Measurements from ENCODE around the gene TAF4. TPM values are rescaled to one million over a fixed set of nuclear protein-coding genes. Genes with fewer than 3 reads are reported as not detected.

TAF4 gene
- total RNA-seq, 3 donors from 2014 or later: 11.1 to 13.0 (median 12.7) TPM

DNA sequence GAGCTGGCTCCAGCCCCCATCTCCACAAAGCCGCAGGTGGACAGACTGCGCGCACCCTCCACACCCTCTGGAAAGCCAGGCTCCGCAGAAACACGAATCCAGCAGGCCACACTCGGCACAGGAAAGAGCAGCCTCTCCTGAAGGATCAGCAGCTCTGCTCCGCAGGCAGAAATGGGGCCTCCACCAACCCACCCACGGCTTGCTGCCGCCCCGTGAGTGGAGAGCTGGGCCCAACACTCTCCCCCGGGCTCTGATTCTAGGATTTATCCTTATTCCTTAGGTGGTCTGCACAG lies 39.2 kb downstream of the TAF4 start:
- intact Hi-C loops (cut with DNase I; ENCODE audit: low total_unique reads): no loop called here

GRCh38 chr20:62025832-62026563 lies 39.7 kb downstream of the TAF4 start:
- Histone ChIP-seq H3K4me3 (no peak overlapping the region), H3K27ac (no peak overlapping the region), H3K9me3 (no peaks in the 10 kb centered on the region), H3K36me3 (no peaks in the 10 kb centered on the region), H3K27me3 (no peaks in the 10 kb centered on the region), H3K4me1 (peaks cover 0 to 7% of the 10 kb centered on the region in 2 donors)
- no peak for DNase-seq (ENCODE audit: low spot score in 2 of 2)
- TF ChIP-seq, protein P1, sequence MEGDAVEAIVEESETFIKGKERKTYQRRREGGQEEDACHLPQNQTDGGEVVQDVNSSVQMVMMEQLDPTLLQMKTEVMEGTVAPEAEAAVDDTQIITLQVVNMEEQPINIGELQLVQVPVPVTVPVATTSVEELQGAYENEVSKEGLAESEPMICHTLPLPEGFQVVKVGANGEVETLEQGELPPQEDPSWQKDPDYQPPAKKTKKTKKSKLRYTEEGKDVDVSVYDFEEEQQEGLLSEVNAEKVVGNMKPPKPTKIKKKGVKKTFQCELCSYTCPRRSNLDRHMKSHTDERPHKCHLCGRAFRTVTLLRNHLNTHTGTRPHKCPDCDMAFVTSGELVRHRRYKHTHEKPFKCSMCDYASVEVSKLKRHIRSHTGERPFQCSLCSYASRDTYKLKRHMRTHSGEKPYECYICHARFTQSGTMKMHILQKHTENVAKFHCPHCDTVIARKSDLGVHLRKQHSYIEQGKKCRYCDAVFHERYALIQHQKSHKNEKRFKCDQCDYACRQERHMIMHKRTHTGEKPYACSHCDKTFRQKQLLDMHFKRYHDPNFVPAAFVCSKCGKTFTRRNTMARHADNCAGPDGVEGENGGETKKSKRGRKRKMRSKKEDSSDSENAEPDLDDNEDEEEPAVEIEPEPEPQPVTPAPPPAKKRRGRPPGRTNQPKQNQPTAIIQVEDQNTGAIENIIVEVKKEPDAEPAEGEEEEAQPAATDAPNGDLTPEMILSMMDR (IDR thresholded peaks at IDR 0.05): peak in 1 of 3 donors; percentile 39
- TF ChIP-seq POLR2A (IDR thresholded peaks at IDR 0.05): no peak
- intact Hi-C loops (cut with DNase I; ENCODE audit: low total_unique reads): loop anchor here (1.0 kb wide), 1 partner anchor 8 kb away; no protein-coding TSS in a partner anchor

More for the DNA sequence above, 39.2 kb downstream of the TAF4 start:
- Histone ChIP-seq H3K27ac (no peak overlapping the region), H3K27me3 (no peaks in the 10 kb centered on the region), H3K36me3 (no peaks in the 10 kb centered on the region), H3K4me1 (peaks cover 0 to 7% of the 10 kb centered on the region in 2 donors), H3K9me3 (no peaks in the 10 kb centered on the region), H3K4me3 (no peak overlapping the region)
- TF ChIP-seq POLR2AphosphoS5 (IDR thresholded peaks at IDR 0.05): no peak
- TF ChIP-seq, protein P1 (IDR thresholded peaks at IDR 0.05): no peak
- no peak for TF ChIP-seq POLR2A (IDR thresholded peaks at IDR 0.05)
- DNase-seq (ENCODE audit: low spot score in 2 of 2): no peak

- TF ChIP-seq POLR2AphosphoS5 (IDR thresholded peaks at IDR 0.05) (no peak), POLR2A (IDR thresholded peaks at IDR 0.05) (no peak)
- TF ChIP-seq, protein P1 (IDR thresholded peaks at IDR 0.05): no peak
- Histone ChIP-seq H3K27me3 (no peaks in the 10 kb centered on the region), H3K27ac (no peak overlapping the region), H3K4me1 (peaks cover 0 to 7% of the 10 kb centered on the region in 2 donors), H3K36me3 (no peaks in the 10 kb centered on the region), H3K9me3 (no peaks in the 10 kb centered on the region), H3K4me3 (no peak overlapping the region)
- no peak for DNase-seq (ENCODE audit: low spot score in 2 of 2)
- intact Hi-C loops (cut with DNase I; ENCODE audit: low total_unique reads): loop anchor here (1.0 kb wide), 1 partner anchor 9 kb away; no protein-coding TSS in a partner anchor
Observed at GRCh38 chr20:62025394-62025793, 40.3 kb downstream of the TAF4 start.

- Histone ChIP-seq H3K36me3 (no peaks in the 10 kb centered on the region), H3K4me1 (peaks cover 0 to 7% of the 10 kb centered on the region in 2 donors), H3K4me3 (no peak overlapping the region), H3K27ac (no peak overlapping the region), H3K9me3 (no peaks in the 10 kb centered on the region), H3K27me3 (no peaks in the 10 kb centered on the region)
- no peak for TF ChIP-seq POLR2A (IDR thresholded peaks at IDR 0.05)
- intact Hi-C loops (cut with DNase I; ENCODE audit: low total_unique reads): no loop called here
- no peak for DNase-seq (ENCODE audit: low spot score in 2 of 2)
Observed at GRCh38 chr20:62023935-62024334, 41.7 kb downstream of the TAF4 start.

DNA sequence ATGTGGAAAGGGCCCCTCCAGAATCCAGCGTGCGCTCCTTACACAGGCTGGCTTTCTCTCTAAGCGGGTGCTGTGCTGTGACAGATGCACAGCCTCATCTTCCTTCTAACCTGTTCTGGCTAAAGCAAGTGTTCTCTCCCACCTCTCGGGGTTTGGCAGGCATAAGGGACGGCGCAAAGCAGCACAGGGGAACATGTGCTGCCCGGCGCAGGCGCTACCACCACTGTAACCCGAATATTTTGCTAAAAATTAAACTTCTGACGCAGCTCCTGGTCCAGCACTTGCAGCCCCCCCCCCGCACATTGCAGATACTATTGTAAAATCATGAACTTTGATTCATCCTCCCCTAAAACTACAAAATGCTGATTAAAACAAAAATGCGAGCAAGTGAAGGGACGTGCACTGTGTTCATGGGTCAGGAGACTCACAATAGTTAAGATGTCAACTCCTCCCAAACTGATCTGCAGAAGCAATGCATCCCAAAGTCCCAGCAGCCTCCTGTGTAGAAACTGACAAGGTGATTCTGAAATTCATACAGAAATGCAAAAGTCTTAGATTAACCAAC lies 43.0 kb downstream of the TAF4 start:
- H3K4me1 ChIP-seq: peaks cover 0 to 7% of the 10 kb centered on the region in 2 donors
- no peak for DNase-seq (ENCODE audit: low spot score in 2 of 2)

More for the DNA sequence above, 43.0 kb downstream of the TAF4 start:
- Histone ChIP-seq H3K27me3 (no peaks in the 10 kb centered on the region), H3K27ac (no peak overlapping the region), H3K9me3 (no peaks in the 10 kb centered on the region), H3K36me3 (no peaks in the 10 kb centered on the region), H3K4me3 (no peak overlapping the region)
- TF ChIP-seq POLR2A (IDR thresholded peaks at IDR 0.05): no peak
- no peak for TF ChIP-seq POLR2AphosphoS5 (IDR thresholded peaks at IDR 0.05)
- TF ChIP-seq, protein P1 (IDR thresholded peaks at IDR 0.05): no peak
- intact Hi-C loops (cut with DNase I; ENCODE audit: low total_unique reads): no loop called here
